Neural crest cell (in vitro differentiated cells): Measurements from ENCODE around the gene PPL. TPM values are rescaled to one million over a fixed set of nuclear protein-coding genes. Genes with fewer than 3 reads are reported as not detected.
"Not testable (repeated sequence)": the region's sequence is repeated elsewhere in the genome, so short reads cannot be mapped to it uniquely, and the experiment has no call there.

Source experiments
- DNase-seq: peaks from one replicate; pipeline ENCODE4 v3.0.0; 2021; ENCODE audit warnings: low read depth, mixed read lengths, low spot score
- H3K27ac Mint-ChIP-seq: one replicate; pipeline ENCODE4 v1.8.0; 2021; ENCODE audit warnings: mild to moderate bottlenecking, mixed read lengths; ENCODE audit not compliant: unreplicated experiment
- H3K27me3 Mint-ChIP-seq: 2 replicates; pipeline ENCODE4 v1.8.0; 2021; ENCODE audit warnings: low read depth, mild to moderate bottlenecking, mixed read lengths
- H3K36me3 Mint-ChIP-seq: 2 replicates; pipeline ENCODE4 v1.8.0; 2021; ENCODE audit warnings: low read depth, mild to moderate bottlenecking, mixed read lengths
- H3K4me1 Mint-ChIP-seq: 2 replicates; pipeline ENCODE4 v1.8.0; 2021; ENCODE audit warnings: mixed read lengths
- H3K4me3 Mint-ChIP-seq: one replicate; pipeline ENCODE4 v1.8.0; 2021; ENCODE audit warnings: mild to moderate bottlenecking, mixed read lengths
- H3K9me3 Mint-ChIP-seq: 2 replicates; pipeline ENCODE4 v1.8.0; 2021; ENCODE audit warnings: mixed read lengths
- total RNA-seq: library from RNA; stranded (reverse); gene quantifications from 2 replicates; pipeline ENCODE4 v1.2.1, GENCODE V29; 2021
- TF ChIP-seq, protein P1 (sequence below): fragments of 200-600 bp; sonication (generic); conservative IDR thresholded peaks from 2 replicates; pipeline ENCODE4 v1.5.0; 2021; ENCODE audit warnings: antibody characterized with exemption, mild to moderate bottlenecking

PPL gene
- total RNA-seq, 1 donor from 2014 or later = 0.26 TPM

DNA sequence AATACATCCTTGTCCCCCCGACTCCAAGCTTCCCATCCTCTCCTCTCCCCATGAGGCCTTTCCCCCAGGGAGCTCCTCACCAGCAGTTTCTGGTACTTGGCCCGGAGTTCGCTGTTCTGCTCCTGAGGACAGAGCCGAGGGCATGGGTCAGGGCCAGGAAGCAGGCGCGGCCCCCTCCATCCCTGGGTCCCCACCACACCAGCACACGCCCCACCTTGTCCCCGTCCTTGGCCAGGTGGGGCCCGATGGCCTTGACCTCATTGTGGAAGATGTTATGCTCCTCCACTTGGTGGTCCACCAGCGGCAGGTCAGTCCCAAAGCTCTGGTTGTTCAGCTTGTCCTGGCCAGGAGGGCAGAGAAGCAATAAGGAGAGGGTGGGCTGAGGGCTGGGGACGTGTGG lies 36.2 kb downstream of the PPL start:
- no peaks in the 10 kb centered on the region for H3K9me3 Mint-ChIP-seq
- H3K27ac Mint-ChIP-seq = no peak overlapping the region
- H3K4me3 Mint-ChIP-seq = no peak overlapping the region
- no peaks in the 10 kb centered on the region for H3K36me3 Mint-ChIP-seq
- DNase-seq = no peak
- H3K4me1 Mint-ChIP-seq = no peaks in the 10 kb centered on the region
- H3K27me3 Mint-ChIP-seq = peaks cover 9% of the 10 kb centered on the region
- TF ChIP-seq, protein P1, sequence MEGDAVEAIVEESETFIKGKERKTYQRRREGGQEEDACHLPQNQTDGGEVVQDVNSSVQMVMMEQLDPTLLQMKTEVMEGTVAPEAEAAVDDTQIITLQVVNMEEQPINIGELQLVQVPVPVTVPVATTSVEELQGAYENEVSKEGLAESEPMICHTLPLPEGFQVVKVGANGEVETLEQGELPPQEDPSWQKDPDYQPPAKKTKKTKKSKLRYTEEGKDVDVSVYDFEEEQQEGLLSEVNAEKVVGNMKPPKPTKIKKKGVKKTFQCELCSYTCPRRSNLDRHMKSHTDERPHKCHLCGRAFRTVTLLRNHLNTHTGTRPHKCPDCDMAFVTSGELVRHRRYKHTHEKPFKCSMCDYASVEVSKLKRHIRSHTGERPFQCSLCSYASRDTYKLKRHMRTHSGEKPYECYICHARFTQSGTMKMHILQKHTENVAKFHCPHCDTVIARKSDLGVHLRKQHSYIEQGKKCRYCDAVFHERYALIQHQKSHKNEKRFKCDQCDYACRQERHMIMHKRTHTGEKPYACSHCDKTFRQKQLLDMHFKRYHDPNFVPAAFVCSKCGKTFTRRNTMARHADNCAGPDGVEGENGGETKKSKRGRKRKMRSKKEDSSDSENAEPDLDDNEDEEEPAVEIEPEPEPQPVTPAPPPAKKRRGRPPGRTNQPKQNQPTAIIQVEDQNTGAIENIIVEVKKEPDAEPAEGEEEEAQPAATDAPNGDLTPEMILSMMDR = no peak

DNA sequence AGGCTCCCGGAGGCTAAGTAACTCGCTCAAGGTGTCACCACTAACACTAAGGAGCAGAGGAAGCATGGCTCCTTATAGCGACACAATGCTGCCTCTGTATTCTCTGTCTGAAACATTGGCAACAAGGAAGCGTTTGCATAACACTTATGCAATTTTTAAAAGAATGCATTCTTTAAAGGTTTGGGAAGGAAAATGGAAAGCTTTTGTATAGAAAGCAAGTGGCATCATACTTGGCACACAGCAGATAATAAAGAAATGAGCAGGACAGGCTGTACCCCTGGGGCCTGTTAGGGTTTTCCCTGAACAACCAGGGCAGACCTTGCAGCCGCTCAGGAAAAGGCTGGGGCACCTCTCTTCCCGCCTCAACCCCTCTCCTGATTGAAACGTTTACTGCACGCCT lies 36.9 kb downstream of the PPL start:
- H3K27ac Mint-ChIP-seq = no peak overlapping the region
- no peaks in the 10 kb centered on the region for H3K36me3 Mint-ChIP-seq

DNA sequence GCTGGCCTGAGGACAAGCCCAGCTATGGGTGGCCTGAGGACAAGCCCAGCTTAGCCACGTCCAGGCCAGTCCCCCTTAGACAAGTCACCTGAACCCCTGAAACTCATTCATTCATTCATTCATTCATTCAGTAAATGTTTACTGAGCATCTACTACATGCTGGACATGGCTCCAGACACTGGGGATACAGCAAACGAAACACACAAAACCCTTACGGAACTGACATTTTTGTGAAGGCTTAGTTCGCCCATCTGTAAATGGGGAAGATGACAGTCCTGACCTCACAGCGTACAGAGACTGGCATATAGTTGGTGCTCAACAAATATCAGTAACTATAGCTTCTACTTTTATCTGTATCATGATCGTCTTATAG lies 37.5 kb downstream of the PPL start:
- no peak for DNase-seq
- H3K36me3 Mint-ChIP-seq = no peaks in the 10 kb centered on the region
- TF ChIP-seq, protein P1 = no peak
- H3K4me3 Mint-ChIP-seq = no peak overlapping the region
- H3K4me1 Mint-ChIP-seq = no peaks in the 10 kb centered on the region
- H3K27me3 Mint-ChIP-seq = peaks cover 5% of the 10 kb centered on the region
- H3K27ac Mint-ChIP-seq = no peak overlapping the region
- H3K9me3 Mint-ChIP-seq = no peaks in the 10 kb centered on the region

More for the DNA sequence above, 36.9 kb downstream of the PPL start:
- TF ChIP-seq, protein P1 = no peak
- H3K4me3 Mint-ChIP-seq = no peak overlapping the region
- no peaks in the 10 kb centered on the region for H3K9me3 Mint-ChIP-seq
- no peaks in the 10 kb centered on the region for H3K4me1 Mint-ChIP-seq
- DNase-seq = no peak
- H3K27me3 Mint-ChIP-seq = peaks cover 9% of the 10 kb centered on the region

DNA sequence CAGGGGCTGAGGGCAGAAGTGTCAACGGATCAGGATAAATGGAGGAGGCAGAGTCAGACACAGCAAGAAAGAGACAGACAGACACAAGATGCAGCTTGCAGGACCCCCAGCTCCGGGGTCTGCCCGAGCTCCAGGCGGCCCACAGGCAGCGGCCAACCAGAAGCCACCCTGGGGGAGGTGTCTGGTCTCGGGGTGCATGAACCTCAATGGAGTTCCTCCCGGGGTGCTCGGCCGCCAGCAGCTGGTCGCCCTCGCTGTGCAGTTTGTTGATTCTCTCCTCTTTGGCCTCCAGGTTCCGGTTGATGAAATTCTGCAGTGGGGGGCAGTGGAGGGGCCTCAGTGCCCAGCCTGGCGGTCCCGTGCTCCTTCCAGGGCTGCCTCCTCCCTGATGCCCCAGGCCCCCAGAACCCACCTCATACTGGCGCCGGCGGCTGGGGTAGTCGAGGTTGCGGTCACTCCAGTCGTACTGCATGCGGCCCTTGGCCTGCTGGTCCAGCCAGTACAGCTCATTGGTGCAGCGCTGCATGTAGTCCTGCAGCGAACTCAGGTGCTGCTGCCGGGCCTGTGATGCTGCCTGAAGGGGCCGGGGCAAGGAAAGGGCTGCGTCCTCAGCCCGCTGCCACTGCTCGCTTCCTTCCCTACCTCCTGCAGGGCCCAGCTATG lies 38.0 kb downstream of the PPL start:
- no peak for DNase-seq
- H3K36me3 Mint-ChIP-seq = no peaks in the 10 kb centered on the region

DNA sequence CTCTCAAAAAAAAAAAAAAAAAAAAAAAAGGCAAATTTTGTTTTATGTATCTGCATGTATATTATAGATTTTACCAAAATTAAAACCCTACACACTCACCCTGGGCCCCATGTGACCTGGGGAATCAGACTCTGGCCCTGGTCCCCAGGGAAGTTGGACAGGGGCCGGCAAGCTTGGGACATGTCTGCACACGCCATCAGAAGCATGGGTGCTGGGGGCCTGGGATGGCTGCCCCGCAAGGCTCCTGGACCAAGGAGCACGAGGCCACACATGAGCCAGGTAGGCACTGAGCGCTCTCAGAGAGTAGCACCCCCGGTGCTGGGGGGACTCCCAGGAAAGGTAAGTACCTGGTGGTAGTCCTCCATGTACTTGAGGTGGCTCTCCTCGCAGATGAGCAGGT lies 39.6 kb downstream of the PPL start:
- TF ChIP-seq, protein P1 = no peak

More for the DNA sequence above, 38.0 kb downstream of the PPL start:
- Mint-ChIP-seq H3K9me3 (no peaks in the 10 kb centered on the region), H3K27me3 (no peaks in the 10 kb centered on the region), H3K4me1 (no peaks in the 10 kb centered on the region), H3K27ac (no peak overlapping the region), H3K4me3 (no peak overlapping the region)
- TF ChIP-seq, protein P1 = no peak

GRCh38 chr16:4896761-4897160 lies 40.2 kb downstream of the PPL start:
- H3K27me3 Mint-ChIP-seq, H3K9me3 Mint-ChIP-seq, H3K36me3 Mint-ChIP-seq, H3K27ac Mint-ChIP-seq, H3K4me3 Mint-ChIP-seq, DNase-seq, H3K4me1 Mint-ChIP-seq: not testable (repeated sequence)

More for the DNA sequence above, 39.6 kb downstream of the PPL start:
- Mint-ChIP-seq H3K4me3 (no peak overlapping the region), H3K27ac (no peak overlapping the region), H3K9me3 (no peaks in the 10 kb centered on the region), H3K27me3 (no peaks in the 10 kb centered on the region), H3K4me1 (no peaks in the 10 kb centered on the region), H3K36me3 (no peaks in the 10 kb centered on the region)
- no peak for DNase-seq
